Measurements from ENCODE around the gene CYP27B1.
"Not testable (repeated sequence)": the region's sequence is repeated elsewhere in the genome, so short reads cannot be mapped to it uniquely, and the experiment has no call there.

The CYP27B1 gene

GRCh38 chr12:57723630-57723962 lies 43.3 kb downstream of the CYP27B1 start:
- no peak for DNase-seq (ENCODE audit: low read depth in 2 of 2, low spot score in 1 of 2)

DNA sequence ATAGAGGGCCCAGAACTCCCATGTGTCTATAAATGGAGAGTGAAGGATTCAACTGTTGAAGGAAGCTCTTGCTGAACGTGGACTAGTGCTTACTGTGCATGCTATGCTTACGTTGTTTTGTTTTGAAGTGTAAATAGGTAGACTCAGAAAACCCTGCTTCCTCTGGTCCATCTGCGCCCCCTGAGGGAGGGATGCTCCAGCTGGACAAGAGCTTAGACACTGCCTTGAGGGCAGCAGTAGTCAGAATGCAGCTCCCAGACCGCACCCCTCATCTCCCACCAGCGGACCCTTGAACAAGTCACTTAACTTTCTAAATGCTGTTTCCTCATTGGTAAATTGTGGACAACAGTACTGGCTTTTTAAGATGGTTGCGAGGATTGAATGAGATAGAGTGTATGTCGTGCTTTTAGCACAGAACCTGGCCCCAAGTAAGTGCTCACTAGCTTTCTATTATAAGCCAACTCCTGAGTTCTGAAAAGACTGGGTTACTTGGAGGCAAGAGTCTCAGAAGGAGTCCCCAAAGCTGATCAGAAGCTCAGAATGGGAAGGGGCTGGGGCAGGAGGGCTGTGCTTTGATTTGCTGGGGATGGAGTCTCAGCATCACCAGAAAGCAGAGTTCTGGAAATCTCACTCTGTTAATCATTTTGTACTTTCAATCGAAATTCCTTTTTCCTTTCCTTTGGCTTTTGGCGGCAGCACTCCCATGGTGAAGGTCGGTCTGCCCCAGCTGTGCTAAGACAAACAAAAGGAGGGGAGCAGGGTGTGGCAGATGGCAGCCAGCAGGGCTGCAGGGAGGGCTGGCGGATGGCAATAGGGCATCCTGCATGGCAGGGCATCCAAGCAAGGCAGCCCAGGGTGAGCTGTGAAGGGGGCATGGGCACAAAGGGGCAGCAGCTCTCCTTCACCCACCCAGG lies 43.9 kb downstream of the CYP27B1 start:
- DNase-seq (ENCODE audit: low read depth in 2 of 2, low spot score in 1 of 2) = no peak

DNA sequence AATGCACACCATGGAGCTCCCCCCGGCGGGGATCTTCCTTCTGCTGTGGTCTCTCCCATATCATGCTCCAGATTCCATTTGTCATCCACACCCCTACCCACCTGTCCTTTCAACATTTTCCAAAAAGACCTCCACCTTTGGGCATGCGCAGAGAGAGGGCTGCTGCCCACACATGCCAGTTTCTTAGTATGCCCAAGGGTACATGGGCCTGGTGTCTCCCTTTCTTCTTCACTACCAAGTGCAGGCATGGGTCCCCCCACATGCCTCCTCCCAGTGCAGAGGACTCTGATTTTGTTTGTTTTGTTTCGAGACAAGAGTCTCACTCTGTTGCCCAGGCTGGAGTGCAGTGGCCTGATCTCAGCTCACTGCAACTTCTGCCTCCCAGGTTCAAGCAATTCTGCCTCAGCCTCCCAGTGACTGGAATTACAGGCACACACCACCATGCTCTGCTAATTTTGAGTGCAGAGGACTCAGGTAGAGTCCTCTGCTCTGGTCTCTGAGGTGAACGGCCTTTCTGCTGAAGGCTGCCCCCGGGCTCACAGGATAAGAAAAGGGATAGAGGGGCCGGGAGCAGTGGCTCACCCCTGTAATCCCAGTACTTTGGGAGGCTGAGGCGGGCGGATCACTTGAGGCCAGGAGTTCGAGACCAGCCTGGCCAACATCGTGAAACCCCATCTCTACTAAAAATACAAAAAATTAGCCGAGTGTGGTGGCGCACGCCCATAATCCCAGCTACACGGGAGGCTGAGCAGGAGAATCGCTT lies 44.9 kb downstream of the CYP27B1 start:
- not testable (repeated sequence) for DNase-seq (ENCODE audit: low read depth in 2 of 2, low spot score in 1 of 2)

DNA sequence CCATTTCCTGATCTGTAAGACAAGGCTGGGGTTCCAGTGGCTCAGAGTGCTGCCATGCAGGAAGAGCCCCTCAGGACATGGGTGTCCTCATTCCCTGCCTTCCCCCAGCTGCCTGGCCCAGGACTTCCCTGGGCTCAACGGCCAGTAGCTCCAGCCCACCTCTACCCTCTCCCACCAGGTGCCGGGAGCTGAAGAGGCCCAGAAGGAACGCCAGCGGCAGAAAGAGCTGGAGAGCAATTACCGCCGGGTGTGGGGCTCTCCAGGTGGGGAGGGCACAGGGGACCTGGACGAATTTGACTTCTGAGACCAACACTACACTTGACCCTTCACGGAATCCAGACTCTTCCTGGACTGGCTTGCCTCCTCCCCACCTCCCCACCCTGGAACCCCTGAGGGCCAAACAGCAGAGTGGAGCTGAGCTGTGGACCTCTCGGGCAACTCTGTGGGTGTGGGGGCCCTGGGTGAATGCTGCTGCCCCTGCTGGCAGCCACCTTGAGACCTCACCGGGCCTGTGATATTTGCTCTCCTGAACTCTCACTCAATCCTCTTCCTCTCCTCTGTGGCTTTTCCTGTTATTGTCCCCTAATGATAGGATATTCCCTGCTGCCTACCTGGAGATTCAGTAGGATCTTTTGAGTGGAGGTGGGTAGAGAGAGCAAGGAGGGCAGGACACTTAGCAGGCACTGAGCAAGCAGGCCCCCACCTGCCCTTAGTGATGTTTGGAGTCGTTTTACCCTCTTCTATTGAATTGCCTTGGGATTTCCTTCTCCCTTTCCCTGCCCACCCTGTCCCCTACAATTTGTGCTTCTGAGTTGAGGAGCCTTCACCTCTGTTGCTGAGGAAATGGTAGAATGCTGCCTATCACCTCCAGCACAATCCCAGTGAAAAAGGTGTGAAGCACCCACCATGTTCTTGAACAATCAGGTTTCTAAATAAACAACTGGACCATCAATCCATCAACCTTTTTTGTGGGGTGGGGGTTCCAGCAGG lies 46.0 kb downstream of the CYP27B1 start:
- DNase-seq (ENCODE audit: low read depth in 2 of 2, low spot score in 1 of 2) = no peak

DNA sequence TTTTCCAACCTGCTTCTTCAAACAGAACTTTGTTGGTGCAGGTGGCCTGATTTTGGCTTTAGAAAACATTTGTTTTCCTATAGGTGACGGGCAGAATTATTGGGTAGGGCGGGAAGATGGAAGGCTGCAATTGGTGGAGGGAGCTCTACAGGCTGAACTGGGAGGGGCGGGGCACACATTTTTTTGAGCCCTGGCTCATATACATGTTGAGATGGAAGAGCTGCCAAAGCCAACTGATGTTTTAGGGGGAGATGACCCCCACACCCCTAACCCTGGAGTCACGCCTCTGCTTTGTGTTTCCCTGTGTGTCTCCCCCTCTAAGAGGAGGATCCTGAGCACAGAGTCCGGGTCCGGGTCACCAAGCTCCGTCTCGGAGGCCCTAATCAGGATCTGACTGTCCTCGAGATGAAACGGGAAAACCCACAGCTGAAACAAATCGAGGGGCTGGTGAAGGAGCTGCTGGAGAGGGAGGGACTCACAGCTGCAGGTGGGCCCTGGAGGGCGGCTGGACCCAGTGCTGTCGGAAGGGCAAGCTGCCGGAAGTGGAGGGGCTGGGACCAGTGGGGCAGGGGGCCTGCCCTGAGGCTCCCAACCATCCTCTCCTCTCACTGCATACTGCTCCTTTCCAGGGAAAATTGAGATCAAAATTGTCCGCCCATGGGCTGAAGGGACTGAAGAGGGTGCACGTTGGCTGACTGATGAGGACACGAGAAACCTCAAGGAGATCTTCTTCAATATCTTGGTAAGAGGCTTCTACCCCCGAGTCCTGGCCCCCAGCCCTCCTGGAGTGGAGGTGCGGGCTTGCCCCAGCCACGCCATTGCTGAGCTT lies 46.9 kb downstream of the CYP27B1 start:
- DNase-seq (ENCODE audit: low read depth in 2 of 2, low spot score in 1 of 2) = no peak

DNA sequence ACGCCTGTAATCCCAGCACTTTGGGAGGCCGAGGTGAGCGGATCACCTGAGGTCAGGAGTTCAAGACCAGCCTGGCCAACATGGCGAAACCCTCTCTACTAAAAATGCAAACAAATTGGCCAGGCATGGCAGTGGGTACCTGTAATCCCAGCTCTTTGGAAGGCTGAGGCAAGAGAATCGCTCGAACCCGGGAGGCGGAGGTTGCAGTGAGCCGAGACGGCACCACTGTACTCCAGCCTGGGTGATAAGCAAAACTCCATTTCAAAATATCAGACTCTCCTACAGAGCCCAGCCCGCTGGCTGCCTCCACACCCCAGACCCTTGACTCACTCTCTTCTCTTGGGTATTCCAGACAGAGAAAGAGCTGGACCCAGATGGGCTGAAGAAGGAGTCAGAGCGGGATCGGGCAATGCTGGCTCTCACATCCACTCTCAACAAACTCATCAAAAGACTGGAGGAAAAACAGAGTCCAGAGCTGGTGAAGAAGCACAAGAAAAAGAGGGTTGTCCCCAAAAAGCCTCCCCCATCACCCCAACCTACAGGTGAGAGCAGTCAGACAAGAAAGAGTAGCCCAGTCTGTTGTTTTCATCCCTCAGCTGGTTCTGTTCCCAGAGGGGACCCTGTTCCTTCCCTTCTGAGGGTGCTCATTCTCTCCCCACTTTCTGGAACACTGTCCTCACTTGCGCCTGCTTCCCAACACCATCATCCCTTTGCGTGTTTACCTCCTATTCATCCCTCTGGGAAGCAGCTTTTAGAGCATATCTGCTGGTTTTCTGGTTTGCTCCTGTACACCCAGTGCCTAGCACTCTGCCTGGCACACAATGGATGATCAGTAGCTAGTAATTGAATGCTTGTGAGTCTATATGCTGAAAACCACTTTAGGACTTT lies 48.0 kb downstream of the CYP27B1 start:
- DNase-seq (ENCODE audit: low read depth in 2 of 2, low spot score in 1 of 2) = no peak

- no peak for DNase-seq (ENCODE audit: low read depth in 2 of 2, low spot score in 1 of 2)
Measured at GRCh38 chr12:57717846-57718640, 48.8 kb downstream of the CYP27B1 start.

GRCh38 chr12:57717131-57717530 lies 49.7 kb downstream of the CYP27B1 start:
- no peak for DNase-seq (ENCODE audit: low read depth in 2 of 2, low spot score in 1 of 2)

DNA sequence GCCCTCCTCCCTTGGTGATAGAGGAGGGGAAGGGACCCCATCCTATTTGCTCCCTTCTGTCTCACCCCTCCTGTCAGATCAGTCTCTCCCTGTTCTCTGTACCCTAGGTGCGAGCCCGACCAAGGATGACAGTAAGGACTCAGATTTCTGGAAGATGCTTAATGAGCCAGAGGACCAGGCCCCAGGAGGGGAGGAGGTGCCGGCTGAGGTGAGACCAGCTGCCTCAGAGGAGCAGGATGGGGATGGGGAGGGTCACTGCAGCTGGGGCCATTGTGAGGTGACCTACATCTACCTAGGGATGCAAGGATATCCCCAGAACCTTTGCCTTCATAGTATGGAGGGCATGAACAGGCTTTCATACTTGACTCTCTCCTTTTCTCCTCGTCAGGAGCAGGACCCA lies 50.6 kb downstream of the CYP27B1 start:
- DNase-seq (ENCODE audit: low read depth in 2 of 2, low spot score in 1 of 2) = no peak

DNA sequence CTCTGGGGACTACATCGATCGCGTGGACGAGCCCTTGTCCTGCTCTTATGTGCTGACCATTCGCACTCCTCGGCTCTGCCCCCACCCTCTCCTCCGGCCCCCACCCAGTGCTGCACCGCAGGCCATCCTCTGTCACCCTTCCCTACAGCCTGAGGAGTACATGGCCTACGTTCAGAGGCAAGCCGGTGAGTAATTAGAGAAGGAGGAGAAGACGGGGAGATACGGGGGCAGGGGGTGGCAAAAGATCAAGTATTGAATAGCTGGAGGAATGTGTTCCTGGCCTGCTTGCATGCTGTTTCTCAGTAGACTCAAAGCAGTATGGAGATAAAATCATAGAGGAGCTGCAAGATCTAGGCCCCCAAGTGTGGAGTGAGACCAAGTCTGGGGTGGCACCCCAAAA lies 51.1 kb downstream of the CYP27B1 start:
- DNase-seq (ENCODE audit: low read depth in 2 of 2, low spot score in 1 of 2) = no peak

DNA sequence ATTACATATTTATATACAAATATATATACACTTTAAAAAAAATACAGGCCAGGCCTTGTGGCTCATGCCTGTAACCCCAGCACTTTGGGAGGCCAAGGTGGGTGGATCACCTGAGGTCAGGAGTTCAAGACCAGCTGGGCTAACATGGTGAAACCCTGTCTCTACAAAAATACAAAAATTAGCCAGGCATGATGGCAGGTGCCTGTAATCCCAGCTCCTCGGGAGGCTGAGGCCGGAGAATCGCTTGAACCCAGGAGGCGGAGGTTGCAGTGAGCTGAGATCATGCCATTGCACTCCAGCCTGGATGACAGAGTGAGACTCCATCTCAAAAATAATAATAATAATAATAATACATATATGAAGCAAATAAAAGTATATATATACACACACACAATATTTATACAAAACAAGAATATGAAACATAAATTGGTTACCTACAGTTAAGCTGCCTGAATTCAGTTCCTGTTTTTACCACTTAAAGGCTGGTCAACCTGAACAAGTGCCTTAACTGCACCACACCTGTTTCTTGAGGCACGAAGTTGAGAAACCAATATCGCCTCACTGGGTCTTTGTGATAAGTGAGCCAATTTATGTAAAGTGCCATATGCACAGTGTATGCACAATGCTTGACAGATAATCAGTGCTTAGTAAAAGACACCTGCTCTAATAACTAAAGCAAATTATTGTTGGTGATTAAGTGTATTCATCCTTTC lies 51.7 kb downstream of the CYP27B1 start:
- DNase-seq (ENCODE audit: low read depth in 2 of 2, low spot score in 1 of 2) = not testable (repeated sequence)

DNA sequence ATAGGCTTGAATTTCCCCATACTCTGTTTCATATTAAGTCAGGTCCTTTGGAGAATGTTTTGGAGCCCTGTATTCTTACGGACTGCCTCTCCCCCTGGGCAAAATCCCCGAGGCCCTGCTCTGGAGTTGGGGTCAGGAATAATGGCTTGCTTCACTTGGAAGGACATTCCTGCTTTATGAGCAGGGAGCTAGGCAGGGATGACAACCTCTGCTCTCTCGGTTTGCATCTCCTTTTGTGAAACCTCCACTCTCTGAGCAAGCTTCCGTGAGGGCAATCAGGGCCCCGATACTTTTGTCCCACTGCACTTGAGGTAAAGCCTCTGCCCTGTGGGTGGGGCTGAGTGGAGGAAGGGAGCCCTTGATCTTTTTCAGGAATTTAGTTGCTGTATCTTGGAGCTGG lies 53.7 kb downstream of the CYP27B1 start:
- DNase-seq (ENCODE audit: low read depth in 2 of 2, low spot score in 1 of 2) = no peak

- DNase-seq (ENCODE audit: low read depth in 2 of 2, low spot score in 1 of 2) = no peak
Measured at GRCh38 chr12:57712701-57713100, 54.2 kb downstream of the CYP27B1 start.
